Measurements from ENCODE around the gene ANO2. TPM values are rescaled to one million over a fixed set of nuclear protein-coding genes. Genes with fewer than 3 reads are reported as not detected.

ANO2 gene
- total RNA-seq, 4 donors from 2014 or later = 0.59 to 51.7 (median 15.1) TPM

DNA sequence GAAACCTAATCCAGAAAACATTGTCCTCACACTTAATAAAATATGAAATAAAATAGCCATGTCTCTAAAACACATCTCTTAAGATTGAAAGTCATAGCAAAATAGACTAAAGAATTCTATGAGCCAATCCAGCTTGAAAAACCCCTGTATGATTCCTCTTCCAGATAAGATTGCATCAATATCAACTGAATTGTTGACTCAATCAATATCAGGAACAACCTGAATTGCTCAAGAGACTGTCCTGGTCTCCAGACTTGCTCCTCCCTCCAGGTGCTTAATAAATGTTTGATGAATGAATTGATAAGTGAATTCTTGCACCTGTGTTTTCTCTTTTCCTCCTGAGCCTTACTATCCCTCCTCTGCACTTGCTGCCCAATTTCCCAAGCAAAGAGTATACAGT lies 351.1 kb downstream of the ANO2 start:
- no peak overlapping the region for H3K4me3 ChIP-seq
- DNase-seq = no peak
- no peaks in the 10 kb centered on the region for H3K27me3 ChIP-seq
- H3K9me3 ChIP-seq = no peaks in the 10 kb centered on the region
- TF ChIP-seq, protein P1, sequence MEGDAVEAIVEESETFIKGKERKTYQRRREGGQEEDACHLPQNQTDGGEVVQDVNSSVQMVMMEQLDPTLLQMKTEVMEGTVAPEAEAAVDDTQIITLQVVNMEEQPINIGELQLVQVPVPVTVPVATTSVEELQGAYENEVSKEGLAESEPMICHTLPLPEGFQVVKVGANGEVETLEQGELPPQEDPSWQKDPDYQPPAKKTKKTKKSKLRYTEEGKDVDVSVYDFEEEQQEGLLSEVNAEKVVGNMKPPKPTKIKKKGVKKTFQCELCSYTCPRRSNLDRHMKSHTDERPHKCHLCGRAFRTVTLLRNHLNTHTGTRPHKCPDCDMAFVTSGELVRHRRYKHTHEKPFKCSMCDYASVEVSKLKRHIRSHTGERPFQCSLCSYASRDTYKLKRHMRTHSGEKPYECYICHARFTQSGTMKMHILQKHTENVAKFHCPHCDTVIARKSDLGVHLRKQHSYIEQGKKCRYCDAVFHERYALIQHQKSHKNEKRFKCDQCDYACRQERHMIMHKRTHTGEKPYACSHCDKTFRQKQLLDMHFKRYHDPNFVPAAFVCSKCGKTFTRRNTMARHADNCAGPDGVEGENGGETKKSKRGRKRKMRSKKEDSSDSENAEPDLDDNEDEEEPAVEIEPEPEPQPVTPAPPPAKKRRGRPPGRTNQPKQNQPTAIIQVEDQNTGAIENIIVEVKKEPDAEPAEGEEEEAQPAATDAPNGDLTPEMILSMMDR (IDR thresholded peaks at IDR 0.05) = no peak
- H3K27ac ChIP-seq = no peak overlapping the region
- no peaks in the 10 kb centered on the region for H3K36me3 ChIP-seq
- intact Hi-C loops (cut with DNase I; ENCODE audit: low total_unique reads) = no loop called here
- H3K4me1 ChIP-seq = no peaks in the 10 kb centered on the region

DNA sequence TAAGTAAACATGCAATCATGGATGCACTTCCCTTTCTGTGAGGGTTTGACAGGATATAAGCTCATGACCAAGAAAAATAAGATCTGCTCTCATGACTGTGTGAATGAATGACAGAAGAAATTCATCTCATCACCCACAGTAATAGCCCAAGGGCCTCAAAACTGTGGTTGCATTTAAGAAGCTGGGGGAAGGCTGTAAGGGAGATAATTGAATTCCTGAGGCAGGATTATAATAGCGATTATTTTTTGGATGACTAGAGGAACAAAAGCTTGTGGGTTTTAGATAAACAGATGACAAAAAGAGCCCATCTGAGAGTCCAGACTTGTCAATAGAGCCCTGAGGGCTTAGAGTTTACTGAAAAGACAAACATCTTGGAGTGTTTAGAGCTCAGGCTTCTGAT lies 352.0 kb downstream of the ANO2 start:
- intact Hi-C loops (cut with DNase I; ENCODE audit: low total_unique reads) = no loop called here
- DNase-seq = no peak
- Histone ChIP-seq H3K27me3 (no peaks in the 10 kb centered on the region), H3K4me3 (no peak overlapping the region), H3K36me3 (no peaks in the 10 kb centered on the region), H3K9me3 (no peaks in the 10 kb centered on the region), H3K4me1 (no peaks in the 10 kb centered on the region), H3K27ac (no peak overlapping the region)
- TF ChIP-seq, protein P1 (IDR thresholded peaks at IDR 0.05) = no peak
- no peak for TF ChIP-seq POLR2A (IDR thresholded peaks at IDR 0.05)

DNA sequence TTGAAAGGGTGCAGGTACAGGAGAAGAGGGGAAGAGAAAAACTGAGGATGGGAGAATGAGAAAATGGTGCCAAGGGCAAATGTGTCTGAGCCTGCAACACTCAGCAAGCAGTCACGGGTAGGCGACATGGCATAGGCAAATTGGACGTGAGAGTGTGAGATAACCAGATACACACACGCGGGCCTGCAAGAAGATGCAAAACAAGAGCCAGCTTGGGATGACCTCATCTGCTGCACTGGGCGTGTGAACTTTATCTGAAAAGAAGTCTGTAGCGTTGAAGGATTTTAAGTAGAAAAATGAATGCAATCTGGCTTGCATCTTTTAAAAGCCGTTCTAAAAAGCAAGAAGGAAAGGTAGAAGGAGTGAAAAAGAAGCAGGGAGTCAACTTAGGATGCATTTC lies 352.7 kb downstream of the ANO2 start:
- TF ChIP-seq POLR2A (IDR thresholded peaks at IDR 0.05) = no peak
- Histone ChIP-seq H3K27me3 (no peaks in the 10 kb centered on the region), H3K27ac (no peak overlapping the region), H3K9me3 (no peaks in the 10 kb centered on the region), H3K4me3 (no peak overlapping the region), H3K36me3 (no peaks in the 10 kb centered on the region), H3K4me1 (no peaks in the 10 kb centered on the region)
- intact Hi-C loops (cut with DNase I; ENCODE audit: low total_unique reads) = no loop called here
- DNase-seq = no peak

DNA sequence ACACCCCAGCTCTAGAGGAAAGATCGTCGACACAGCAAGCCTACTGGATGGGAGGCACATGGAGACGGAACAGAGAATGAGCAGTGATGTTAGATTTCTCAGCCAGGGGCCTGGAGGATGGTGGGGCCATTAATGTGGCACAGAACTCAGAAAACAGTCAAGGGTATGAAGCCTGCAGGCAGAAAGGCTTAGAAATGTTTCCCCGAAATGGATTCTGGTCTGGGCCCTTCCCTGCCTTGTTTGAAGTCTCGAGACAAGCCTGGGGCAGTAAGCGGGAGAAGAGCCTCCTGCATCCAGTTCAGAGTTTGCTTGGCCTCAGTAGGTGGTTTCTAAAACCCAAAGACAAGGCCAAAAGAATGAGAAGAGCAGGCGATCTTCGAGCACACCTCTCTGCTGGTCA lies 354.7 kb downstream of the ANO2 start:
- intact Hi-C loops (cut with DNase I; ENCODE audit: low total_unique reads) = no loop called here
- DNase-seq = no peak
- no peaks in the 10 kb centered on the region for H3K27me3 ChIP-seq
- H3K4me1 ChIP-seq = no peaks in the 10 kb centered on the region
- H3K4me3 ChIP-seq = no peak overlapping the region
- no peak overlapping the region for H3K27ac ChIP-seq
- TF ChIP-seq, protein P1 (IDR thresholded peaks at IDR 0.05) = no peak
- TF ChIP-seq POLR2A (IDR thresholded peaks at IDR 0.05) = no peak
- H3K36me3 ChIP-seq = no peaks in the 10 kb centered on the region
- no peaks in the 10 kb centered on the region for H3K9me3 ChIP-seq

DNA sequence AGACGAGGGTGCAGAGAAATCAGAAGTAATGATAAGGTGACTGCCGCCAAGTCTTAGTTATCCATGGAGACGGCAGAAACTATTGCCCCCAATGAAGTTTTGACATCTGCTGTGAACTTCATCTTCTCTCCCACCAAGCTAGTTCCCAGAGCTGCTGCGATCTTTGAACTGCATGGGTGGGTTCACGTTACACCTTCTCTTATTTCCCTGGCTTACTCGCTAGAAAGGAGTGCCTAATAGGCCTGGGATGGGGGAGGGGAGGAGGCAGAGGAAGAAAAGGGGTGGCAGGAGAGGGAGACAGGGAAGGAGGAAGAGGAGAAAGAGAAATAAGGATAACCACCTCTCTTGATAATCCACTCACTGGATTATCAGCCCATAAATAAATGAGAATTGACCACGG lies 356.0 kb downstream of the ANO2 start:
- Histone ChIP-seq H3K36me3 (no peaks in the 10 kb centered on the region), H3K27me3 (no peaks in the 10 kb centered on the region), H3K9me3 (no peaks in the 10 kb centered on the region), H3K27ac (no peak overlapping the region), H3K4me1 (no peaks in the 10 kb centered on the region), H3K4me3 (no peak overlapping the region)
- intact Hi-C loops (cut with DNase I; ENCODE audit: low total_unique reads) = no loop called here
- no peak for DNase-seq
- TF ChIP-seq, protein P1 (IDR thresholded peaks at IDR 0.05) = no peak
- no peak for TF ChIP-seq POLR2A (IDR thresholded peaks at IDR 0.05)

DNA sequence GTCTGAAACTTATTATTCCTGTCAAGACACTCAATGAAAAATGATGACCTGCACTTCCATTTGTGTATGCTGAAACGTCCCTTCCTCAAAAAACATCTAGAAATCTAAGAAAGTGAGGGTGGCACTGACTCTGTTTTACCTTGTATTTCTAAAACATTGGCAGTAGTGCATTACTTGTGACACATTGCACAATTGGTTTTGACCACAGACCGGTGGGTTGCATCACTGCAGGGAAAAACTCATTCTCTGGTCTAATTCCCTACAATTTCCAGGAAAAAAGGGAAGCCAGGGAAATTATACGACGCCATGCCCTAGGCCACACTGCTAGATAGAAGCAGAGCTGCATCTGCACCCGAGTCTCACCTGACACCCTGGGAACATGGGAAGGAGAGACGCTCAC lies 356.5 kb downstream of the ANO2 start:
- Histone ChIP-seq H3K4me3 (no peak overlapping the region), H3K36me3 (no peaks in the 10 kb centered on the region), H3K27me3 (no peaks in the 10 kb centered on the region), H3K27ac (no peak overlapping the region), H3K9me3 (no peaks in the 10 kb centered on the region), H3K4me1 (no peaks in the 10 kb centered on the region)
- DNase-seq = no peak
- intact Hi-C loops (cut with DNase I; ENCODE audit: low total_unique reads) = no loop called here
- TF ChIP-seq POLR2A (IDR thresholded peaks at IDR 0.05) = no peak
- TF ChIP-seq, protein P1 (IDR thresholded peaks at IDR 0.05) = no peak

Measured in uterus (tissue), 4 donors.